HG03196 (cell line): ENCODE measurements around the gene CCDC148.

ENCODE experiments used
- ATAC-seq: cut with Tn5 transposase; IDR thresholded peaks from one replicate; pipeline ENCODE4 v1.9.1; 2021; ENCODE audit not compliant: unreplicated experiment

The CCDC148 gene

GRCh38 chr2:158456309-158457066 lies at the start of gene CCDC148, which contains the start of gene PKP4:
CCDC148 (minus strand) TSS chr2:158456753; CDS start chr2:158456439, 314 bp downstream.
PKP4 (plus strand) TSS chr2:158456952; CDS start chr2:158533185, 76,233 bp downstream.
- peak; percentile 95 for ATAC-seq

DNA sequence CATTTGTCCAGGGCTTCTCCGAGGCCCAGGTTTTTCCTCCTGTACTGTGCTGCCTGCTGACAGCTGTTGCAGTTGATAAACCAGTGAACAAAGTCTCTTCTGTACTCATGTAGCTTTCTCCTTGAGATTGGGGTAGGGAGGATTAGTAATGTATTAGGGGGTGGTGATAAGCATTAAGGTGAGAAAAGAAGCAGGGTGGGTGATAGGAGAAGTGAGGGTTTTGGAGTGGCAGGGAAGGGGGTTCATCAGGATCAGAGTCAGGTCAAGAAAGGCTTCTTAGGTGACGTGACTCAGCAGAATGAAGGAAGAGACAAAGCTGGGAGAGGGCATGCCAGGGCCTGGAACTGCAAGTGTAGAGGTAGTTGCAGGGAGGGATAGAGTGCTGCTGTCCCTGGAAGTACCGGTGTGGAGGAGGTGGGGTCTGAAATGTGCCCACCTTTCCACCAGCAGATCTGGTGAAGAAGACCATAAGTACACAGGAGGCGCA lies 48.9 kb upstream of the CCDC148 start:
- ATAC-seq: no peak

DNA sequence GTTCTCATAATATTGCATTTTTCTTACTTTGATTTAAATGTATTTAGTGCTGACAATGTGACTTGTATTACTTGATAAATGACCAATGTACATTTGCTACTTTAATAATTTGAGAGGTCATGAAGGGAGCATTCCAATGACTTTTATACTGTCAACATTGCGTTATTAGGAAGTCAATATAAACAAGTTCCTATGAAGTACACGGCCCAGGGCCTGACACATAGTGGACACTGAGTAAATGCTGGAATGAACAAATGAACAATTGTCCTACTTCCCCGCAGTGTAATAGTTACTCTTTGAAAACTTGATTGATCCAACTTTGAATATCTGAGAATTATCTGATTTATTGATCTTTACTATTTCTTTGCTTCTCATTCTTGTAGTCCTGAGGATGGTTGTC lies 47.5 kb upstream of the CCDC148 start:
- no peak for ATAC-seq

DNA sequence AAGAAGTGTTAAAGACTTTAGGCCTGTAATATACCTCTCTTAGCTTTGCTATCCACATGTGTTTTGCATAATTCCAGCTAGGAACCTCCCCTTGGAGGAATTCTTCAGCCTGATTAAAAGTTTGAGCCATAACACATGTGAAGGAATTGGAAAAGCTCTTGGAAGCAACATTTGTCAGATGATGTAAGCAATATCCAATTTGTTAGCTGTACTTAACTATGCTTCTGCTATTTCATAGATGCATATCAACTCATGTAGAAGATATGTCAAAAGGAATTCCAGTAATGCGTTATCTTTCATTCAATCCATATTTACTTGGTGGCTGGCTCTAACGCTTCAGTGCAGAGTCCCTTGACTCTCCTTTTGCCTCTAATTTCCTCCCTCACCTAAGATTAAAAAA lies 46.4 kb upstream of the CCDC148 start:
- no peak for ATAC-seq

DNA sequence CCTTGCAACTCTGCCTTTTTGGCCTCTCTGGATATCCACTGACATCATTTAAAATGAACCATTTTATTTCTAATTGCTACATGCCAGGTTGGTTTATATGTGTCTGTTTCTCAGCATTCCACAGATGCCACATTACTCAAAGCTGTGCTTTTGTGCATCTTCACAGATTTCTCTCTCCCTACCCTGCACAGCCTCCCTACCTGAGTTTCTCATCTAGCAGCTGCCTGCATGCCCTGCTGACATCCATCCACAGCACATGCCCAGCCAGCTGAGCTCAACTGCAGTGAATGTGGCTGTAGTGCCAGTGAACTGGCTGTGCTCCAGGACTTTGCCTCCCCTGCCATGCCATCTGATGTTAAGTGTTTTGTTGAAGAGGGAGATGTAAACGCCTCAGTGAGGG lies 44.7 kb upstream of the CCDC148 start:
- ATAC-seq: no peak

DNA sequence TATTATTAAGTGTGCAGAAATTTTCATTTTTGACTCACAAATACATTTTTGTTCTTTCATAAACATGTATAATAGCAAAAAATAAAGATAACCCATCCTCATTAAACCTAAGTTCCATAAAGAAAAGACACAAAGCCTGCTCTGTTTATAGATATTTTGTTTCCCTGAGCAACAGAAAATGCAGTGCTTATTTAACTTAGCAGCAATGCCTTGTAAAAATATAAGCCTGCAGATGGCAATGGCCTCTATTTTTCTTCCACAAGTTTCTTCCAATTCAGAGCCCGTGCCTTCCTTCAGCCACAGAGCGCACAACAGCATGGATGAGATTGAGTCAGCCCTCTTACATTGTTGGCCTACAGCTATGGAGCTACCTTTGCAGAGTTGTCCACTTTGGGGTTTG lies 43.8 kb upstream of the CCDC148 start:
- no peak for ATAC-seq

- ATAC-seq: no peak
Measured at GRCh38 chr2:158499383-158499782, 42.8 kb upstream of the CCDC148 start.

DNA sequence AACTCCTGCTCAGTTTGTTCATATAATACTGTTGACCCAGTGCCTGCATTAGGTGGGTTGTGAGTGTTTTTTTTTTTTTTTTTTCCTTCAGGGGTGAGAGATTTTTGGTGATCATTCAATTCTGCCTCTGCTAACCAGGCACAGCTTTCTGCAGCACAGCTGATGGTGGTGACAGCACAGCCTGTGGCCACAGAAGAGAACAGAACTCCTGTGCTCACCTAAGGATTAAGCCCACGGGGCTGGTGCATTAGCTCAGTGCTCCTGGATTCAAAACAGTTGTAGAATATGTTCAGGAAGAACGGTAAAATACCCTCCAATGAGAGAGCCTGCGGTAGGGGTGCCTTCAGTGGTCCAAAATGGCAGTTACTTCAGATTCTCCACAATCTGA lies 42.2 kb upstream of the CCDC148 start:
- no peak for ATAC-seq

DNA sequence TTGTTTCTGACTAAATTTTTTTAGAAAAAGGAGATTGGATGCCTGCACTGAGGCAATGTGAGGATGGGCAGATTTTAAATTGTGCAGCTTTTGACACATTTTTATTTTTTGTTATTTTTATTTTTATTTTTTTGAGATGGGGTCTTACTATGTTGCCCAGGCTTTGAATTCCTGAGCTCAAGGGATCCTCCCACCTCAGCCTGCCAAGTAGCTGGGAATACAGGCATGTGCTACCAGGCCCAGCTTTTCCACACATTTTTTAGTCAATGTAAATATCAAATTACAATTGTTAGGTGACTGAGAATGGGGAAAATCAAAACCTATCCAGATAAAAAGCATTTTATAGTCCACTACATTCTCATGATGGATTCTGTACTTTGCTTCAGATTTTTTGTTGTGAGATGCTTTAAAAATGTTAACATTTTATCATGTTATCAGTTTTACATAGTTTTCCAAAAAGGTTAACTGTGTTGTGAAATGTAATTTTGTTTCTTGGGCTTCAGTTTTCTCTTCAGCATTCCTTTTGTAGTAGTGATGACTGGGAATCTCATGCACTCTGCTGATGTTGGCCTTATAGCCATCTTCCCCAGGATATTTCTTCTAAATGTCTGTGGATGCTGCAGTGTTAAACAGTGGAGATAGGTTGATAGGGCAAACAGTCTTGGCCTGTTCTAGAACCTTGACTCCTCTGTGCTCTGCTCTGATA lies 41.6 kb upstream of the CCDC148 start:
- ATAC-seq: no peak

DNA sequence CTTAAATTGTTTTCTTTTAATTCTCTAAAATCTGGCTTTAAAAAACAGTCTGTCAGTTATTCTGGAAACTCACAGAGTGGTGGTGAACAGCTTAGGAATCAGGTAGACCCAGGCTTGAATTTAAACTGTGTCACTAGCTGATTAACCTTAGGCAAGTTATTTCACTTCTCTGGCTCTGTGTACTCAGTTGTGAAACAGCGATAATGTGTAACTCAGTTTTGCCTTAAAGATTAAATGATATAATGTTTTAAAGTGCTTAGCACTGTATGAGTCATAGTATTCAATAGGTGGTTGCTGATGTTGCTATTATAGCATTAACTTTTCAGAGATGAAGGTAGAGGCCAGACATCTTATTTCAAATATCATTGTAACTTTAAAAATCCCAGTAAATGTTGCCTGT lies 40.9 kb upstream of the CCDC148 start:
- no peak for ATAC-seq

GRCh38 chr2:158496986-158497385 lies 40.4 kb upstream of the CCDC148 start:
- no peak for ATAC-seq

GRCh38 chr2:158495175-158495574 lies 38.6 kb upstream of the CCDC148 start:
- no peak for ATAC-seq

DNA sequence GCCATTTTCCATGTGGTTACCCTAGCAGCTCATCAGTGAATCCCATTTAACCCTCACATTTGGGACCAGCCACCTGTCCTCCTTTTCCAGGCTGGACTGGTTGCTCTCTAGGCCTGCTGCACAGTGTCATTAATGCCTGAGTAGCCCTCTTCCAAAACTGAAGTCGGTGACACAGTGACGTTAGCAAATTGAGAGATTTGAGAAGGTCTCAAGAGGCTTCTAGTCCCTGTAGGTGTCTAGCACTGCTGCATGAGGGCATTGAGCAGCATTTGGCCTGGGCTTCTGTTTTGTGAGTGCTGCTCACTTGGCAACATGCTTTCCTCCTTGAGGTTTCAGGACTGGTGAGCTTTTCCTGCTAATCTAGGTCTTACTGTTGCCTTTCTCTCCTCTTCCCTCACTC lies 36.9 kb upstream of the CCDC148 start:
- ATAC-seq: no peak

- no peak for ATAC-seq
Measured at GRCh38 chr2:158491072-158491471, 34.5 kb upstream of the CCDC148 start.

GRCh38 chr2:158489366-158490112 lies 33.0 kb upstream of the CCDC148 start:
- ATAC-seq: no peak

DNA sequence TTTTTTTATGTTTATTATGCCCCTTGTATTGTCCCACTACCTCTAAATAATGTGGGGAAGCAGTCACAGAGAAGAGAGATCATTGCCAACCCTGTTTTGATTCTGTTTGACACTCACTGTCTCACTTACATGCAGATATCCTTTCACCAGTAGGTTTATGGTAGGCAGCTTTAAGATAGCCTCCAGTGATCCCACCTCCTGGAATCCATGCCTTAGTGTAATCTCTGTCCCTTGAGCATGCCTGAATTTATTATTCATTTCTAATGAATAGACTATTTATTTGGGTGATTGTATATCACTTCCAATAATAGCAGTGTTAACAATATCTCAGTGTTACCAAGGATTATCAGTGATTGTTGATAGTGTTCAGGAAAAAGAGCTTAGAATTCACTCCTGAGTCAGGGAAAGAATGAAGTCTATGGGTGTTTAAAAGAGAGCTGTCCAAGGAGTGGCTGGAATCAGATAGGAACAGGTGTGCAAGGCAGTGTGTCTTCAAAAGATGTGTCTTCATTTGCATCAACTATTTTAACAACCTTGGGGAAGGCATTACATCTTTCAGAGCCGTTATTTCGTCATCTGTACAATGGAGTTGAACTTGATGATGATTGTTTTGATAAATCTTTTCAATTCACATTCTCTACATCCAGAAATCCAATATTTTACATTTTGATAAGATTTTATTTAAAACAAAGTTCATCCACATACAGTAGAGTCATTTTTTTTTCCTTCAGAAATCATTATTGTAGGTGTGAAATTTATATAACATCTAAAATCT lies 32.1 kb upstream of the CCDC148 start:
- ATAC-seq: no peak

DNA sequence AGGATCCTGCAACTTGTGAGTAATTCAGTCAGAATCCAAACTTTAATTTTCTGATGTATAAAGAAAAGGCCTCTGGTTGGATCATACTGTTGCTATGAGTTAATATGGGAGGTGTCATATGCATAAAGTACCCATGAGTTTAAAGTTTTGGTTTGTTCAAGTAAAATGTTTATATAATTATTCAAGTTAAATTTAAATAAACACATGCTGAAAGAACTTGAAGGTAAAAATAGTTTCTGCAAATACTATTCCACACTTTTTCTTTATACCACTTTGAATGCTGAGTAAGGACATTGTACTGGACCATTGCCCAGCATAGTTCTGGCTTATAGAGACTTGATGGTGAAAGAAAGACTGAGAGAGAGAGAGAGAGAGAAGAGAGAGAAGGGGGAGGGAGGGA lies 30.9 kb upstream of the CCDC148 start:
- ATAC-seq: no peak

- ATAC-seq: no peak
Measured at GRCh38 chr2:158486970-158487325, 30.4 kb upstream of the CCDC148 start.

- ATAC-seq: no peak
Measured at GRCh38 chr2:158486150-158486969, 29.8 kb upstream of the CCDC148 start.
